HG02571 (cell line): ENCODE measurements around the gene RHBDL1.

Experiments used
- ATAC-seq: cut with Tn5 transposase; IDR thresholded peaks from one replicate; pipeline ENCODE4 v1.9.1; 2021; ENCODE audit warnings: mild to moderate bottlenecking, moderate library complexity; ENCODE audit not compliant: unreplicated experiment

RHBDL1 gene

DNA sequence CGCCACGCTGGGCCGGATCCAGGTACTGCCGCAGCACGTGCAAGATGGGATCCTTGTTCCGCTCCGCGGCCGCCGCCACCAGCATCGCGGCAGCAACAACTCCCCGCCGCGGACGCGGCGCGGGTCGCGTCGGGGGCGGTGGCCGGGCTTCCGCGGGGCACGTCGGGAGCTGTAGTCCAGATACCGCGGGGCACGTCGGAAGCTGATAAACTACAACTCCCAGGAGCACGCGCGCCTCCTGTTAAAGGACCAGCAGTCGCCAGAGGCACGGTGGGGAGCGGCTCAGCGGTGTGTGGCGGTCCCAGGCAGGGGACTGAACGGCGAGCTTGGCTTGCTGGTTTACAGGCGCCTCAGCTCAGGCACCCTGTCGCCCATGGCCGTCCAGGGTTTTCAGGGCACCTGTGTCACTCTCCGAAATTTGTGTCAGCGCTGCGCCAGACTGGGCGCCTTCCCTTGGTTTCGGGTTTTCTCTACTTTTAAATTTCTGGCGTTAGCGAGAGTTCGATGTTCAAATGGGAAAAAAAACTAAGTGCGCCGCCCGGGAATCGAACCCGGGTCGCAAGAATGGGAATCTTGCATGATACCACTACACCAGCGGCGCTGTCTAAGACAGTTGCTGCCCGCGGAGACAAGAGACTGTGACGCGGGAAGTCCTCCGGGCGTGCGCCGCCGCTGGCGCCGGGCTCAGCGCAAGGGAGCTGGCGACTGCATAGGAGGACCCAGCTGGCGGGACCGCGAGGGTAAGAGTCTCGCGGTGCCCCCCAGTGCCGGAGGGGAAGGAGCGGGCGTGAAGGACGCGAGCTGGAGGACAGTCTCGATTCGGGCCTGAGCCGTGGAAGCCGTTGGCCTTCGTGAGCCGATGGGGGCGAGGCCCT lies 39.0 kb upstream of the RHBDL1 start, which contains the start of gene METTL26:
METTL26 (minus strand) TSS at position 100 of the 875 bp plus-strand sequence; CDS start at position 85, 15 bp downstream.
- peak; percentile 64 for ATAC-seq

DNA sequence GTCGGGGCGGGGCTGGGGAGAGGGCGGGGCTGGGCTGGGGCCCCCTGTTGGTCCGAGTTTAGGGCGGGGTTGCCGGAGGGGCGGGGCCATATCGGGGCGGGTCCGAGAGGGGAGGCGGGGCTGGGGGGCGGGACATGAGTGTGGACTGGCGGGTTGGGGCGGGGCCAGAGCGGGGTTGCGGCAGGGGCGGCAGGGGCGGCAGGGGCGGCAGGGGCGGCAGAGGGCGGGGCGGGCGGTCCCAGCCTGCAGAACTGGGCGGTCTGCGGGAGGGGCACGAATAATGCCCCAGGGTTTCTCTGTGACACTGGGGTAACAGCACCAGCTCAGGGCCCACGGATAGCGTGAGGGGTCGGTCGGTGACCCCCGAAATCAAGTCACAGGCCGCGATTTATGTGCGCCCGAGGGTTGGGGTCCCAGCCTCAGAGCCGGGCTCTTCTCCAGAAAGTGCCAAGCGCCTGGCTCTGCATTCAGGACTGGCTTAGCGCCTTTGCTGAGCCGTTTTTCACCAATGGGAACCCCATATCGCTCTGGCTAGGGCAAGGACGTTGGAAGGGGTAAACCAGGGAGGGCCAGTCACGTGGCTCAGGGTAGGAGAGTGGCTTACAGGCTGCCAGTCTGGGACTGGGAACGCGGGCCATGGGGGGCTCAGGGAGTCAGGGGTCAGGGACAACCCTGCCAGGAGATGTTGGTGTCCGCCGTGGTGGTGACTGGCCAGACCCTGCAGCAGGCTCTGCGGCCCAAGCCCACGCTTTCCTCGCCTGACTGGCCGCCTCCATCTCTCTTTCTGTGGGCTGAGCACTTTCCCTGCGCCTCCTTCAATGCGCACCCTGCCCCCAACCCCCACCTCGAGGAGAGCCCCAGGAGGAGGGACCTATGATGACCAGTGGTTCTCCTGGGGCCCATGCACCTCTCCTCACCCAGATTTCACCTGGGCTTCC lies 38.1 kb upstream of the RHBDL1 start:
- no peak for ATAC-seq

DNA sequence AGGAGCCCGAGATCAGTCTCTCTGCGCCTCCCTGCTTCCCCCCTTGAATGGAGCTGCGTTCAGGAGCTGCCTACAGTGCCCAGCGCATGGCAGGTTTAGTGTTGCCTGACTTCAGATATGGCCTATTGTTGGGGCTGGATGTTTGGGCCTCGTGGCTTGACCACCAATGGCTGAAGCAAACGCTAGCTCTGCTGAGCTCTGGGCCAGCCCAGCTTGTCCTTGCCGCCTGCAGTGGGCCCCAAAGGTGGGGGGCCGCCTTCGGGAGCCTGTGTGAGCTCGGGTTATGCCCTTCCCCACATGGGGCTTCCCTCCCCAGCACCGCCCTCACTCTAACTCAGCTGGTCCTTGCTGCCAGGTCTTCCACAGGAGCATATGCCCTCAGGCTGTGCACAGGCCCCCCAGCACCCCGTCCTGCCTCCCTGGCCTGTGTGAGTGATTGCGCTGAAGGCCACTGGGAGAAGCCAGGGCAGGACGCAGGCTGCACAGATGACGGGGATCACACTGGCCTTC lies 37.4 kb upstream of the RHBDL1 start:
- no peak for ATAC-seq

DNA sequence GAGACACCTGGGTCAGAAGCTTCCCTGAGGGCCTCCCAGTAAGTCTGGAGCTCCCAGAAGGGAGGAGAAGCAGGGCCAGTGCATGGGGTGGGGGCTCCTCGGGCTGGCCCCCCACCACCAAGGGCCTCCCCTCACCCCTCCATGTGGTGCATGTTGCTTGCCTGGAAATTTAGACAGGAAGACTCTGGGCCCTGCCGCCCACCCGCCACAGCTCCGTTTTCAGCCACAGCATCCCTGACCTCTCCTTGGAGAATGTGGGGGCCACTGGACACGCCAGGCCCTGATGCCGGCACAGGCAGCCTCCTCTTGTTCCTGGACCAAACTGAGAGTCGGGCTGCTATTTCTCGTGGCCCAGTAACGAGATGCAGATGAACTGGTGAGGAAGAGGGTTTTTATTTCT lies 36.6 kb upstream of the RHBDL1 start:
- no peak for ATAC-seq

DNA sequence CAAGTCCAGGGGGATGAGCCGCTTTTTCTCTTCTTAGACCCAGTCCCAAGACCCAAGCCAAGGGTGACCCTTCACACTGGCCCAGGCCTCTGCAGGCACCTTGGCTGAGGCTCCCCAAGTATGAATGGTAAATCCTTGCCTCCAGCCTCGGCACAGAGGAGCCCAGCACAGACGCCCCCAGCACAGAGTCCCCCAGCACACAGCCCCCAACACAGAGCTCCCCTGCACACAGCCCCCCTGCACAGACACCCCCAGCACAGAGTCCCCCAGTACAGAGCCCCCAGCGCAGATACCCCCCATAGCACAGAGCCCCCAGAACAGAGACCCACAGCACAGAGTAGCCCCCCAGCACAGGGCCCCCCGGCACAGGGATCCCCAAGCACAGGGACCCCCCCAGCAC lies 34.9 kb upstream of the RHBDL1 start:
- no peak for ATAC-seq

DNA sequence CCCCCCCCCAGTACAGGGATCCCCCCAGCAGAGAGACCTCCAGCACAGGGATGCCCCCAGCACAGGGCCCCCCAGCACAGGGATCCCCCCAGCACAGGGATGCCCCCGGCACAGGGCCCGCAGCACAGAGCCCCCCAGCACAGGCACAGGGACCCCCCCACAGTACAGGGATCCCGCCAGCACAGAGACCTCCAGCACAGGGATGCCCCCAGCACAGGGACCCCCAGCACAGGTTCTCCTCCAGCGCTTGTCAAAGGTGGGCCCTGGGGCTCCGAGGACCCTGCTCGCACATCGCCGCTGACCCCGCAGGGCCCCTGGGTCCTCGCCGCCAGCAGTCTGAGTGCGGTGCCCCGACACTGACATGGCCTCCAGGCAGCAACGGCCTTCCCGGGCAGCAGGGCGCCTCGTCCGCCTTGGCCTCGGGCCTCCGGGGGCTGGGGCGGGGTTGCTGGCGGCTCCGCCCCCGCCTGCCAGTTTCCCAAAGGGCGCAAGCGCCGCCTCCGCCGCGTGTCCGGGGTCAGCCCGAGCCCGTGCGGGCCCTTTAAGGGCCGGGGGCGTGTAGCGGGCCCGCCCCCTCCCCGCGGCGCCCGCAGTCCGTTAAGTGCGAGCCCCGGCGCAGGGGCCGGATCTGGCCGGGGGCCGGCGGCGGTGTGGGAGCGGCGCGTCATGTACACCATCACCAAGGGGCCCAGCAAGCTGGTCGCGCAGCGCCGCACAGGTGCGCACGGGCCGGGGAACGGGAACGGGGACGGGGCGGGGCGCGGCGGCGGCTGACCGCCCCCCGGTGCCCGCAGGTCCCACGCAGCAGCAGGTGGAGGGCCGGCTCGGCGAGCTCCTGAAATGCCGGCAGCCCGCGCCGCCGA lies 33.9 kb upstream of the RHBDL1 start, which contains the start of gene MCRIP2:
MCRIP2 (plus strand) TSS at position 503 of the 863 bp plus-strand sequence; CDS start at position 667, 164 bp downstream.
- ATAC-seq, result peak; percentile 46

DNA sequence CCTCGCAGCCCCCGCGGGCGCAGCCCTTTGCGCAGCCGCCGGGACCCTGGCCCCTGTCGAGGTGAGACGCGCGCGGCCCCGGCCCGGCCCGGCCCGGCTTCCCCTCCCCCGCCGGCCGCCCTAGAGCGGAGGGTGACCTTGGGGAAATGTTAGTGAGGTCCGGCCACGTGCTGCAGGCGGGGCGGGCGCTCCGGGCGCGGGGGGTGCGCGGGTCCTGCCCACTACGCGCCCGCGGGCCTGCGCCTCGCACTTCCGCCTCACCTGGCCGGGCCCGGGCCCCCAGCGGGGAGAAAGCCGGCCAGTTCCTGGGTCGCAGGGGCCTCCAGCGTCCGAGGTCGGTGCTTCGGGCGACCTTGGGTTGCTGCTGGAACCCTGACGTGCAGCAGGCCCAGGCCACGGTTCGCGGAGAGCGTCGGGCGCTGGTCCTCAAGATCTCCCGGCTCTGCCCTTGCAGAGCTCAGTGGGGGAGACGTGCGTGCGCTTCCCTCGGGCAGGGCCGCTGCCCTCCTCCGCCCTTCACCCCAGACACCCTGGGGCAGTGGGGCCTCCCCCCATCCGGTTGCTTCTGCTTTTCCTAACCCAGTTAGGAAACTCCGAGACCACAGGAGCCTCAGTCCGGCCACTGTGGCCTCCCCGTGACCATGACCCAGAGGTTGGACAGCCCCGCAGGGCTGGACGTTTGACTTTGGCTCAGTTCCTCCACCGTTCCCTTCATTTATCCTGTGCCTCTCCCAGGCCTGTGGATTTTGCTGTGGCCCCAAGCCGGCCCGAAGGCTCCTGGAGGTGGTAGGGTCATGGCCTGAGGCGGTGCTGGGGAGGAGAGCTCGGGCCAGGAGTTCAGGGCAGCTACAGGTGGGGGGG lies 33.1 kb upstream of the RHBDL1 start:
- ATAC-seq, result peak; percentile 33

DNA sequence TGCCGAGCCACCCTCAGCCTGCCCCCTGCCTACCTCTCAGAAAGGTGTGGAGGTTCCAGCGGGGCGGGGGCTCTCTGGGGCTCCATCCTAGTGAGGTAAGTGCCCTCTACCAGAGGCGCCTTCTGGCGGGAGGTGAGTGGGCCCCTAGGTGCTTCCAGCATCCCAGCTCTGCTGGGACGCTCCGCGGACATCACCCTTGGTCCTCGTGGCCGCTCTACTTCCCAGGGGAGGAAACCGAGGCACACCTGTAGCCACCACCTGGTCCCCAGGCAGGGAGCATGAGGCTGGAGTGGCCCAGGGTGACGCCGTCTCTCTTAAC lies 32.5 kb upstream of the RHBDL1 start:
- no peak for ATAC-seq

DNA sequence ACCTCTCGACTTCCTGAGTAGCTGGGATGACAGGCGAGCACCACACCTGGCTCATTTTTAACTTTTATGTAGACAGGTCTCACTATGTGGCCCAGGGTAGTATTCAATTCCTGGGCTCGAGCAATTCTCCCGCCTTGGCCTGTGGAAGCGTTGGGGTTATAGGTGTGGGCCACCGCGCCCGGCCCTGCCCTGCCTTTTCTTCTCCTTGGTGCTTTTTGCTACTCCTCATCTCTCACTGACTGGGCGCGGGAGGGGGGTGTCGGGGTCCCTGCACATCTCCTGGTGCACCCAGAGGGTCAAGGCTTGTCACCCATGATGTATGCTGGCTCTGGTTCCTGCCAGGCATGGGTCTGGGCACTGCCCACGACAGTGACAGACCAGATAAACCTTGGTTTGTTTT lies 30.9 kb upstream of the RHBDL1 start:
- no peak for ATAC-seq

DNA sequence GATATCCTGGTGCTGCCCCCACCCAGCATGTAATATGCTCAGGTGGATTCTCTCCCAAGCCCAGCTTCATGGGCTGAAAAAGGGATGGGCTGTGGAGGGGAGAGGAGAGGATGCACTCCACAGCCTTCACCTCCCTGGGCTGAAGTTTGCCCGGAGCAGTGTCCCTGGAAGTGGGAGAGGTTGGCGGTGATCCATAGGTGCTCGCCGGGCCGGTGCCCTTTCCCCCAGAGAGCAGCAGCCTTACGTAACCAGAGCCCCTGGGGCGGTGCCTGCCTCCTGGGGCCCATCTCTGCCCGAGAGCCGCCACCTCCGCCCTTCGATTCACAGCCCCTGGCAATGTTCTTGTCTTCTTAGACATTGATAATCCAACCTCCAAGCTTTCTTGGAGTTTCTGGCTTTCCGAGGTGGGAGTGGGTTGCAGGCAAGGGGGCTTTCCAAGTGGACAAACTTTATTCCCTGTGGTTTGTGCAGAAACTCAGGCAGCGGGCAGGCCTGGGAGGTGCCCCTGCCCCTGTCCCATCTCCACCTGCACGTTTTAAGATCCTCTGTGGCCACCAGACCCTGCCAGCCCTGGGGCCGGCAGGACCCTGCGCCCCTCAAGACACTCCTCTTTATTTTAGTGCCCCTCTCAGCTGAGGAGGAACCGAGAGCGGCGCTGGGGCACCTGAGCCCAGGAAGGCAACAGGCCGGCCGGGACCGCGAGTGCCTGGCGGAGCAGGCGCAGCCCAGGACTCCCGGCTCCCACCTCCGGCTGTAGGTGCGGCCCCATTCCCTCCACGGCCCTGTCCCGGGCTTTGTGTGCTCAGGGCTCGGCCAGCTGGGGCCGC lies 29.4 kb upstream of the RHBDL1 start:
- no peak for ATAC-seq

DNA sequence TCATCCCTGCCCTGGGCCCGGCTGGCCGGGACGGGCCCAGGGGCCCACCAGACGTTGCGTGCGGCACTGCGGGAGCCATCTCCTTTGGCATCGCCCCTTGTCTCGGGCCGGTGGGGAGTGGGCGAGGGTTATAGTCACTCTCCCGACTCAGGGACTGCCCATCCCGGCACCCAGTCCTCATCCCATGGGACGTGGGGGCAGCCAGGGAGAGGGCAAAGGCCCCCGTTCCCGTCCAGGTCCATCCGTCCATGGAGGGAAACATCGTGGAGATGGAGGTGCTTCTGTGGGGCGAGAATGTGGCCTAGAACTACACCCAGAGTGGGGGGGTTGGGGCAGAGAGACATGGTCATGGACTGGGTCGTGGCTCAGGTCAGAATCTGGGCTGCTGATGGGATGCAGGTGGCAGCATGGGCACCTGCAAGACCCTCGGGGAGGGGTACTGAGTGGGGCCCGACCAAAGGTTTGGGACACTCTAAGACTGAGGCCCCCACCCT lies 28.7 kb upstream of the RHBDL1 start:
- ATAC-seq, result no peak

DNA sequence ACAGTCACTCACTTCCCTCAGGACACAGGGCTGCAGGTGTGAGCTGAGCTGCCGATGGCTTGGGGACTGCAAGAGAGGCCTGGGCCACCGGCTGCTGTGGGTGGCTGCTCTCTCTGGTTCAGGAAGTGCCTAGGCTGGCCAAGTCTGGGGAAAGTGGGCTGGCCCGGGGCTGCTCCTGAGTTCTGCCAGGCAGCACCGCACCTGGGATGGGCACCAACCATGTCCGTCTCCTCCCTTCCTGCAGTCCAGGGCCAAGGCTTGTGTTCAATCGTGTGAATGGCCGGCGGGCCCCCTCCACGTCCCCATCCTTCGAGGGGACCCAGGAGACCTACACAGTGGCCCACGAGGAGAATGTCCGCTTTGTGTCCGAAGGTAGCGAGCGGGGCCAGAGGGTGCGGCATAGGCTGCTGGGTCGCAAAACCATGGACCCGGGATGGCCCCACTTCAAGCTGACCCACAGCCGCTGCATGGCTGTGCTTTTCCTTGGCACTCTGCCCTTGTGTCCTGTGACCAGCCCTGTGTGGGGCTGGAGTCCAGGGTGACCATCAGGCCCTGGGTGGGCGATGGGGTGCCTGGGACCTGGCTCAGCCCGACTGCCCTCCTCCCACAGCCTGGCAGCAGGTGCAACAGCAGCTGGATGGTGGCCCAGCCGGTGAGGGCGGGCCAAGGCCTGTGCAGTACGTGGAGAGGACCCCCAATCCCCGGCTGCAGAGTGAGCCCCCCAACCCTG lies 28.1 kb upstream of the RHBDL1 start:
- no peak for ATAC-seq

DNA sequence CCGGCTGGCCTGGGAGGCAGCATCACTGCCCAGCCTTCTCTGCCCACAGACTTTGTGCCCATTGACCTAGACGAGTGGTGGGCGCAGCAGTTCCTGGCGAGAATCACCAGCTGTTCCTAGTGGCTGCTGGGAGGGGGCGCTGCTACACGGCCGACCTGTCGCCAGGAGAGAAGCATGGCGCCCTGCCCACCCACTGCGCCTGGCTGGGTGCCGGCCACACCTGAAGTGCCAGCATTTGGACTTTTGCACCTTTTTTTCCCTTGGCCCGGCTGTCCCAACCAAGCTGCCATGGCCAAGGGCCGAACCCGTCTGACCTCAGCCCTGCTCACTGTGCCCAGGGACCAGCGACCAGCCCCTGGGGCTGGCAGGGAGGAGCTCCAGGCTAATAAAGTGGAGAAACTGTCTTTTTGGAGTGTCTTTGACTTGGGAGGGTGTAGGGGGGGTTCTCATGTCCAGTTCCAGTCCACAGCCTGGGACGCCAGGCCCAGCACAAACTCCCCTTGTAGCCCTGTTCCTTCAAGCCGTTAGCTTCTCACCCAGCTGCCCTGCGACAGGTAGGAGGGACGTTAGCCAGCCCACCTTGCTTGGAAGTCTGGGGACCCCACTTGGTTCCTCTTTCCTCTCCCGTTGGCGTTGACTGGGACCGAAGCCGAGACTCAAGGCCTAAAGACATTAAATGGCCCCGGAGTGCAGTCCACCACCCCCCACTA lies 27.2 kb upstream of the RHBDL1 start:
- no peak for ATAC-seq

DNA sequence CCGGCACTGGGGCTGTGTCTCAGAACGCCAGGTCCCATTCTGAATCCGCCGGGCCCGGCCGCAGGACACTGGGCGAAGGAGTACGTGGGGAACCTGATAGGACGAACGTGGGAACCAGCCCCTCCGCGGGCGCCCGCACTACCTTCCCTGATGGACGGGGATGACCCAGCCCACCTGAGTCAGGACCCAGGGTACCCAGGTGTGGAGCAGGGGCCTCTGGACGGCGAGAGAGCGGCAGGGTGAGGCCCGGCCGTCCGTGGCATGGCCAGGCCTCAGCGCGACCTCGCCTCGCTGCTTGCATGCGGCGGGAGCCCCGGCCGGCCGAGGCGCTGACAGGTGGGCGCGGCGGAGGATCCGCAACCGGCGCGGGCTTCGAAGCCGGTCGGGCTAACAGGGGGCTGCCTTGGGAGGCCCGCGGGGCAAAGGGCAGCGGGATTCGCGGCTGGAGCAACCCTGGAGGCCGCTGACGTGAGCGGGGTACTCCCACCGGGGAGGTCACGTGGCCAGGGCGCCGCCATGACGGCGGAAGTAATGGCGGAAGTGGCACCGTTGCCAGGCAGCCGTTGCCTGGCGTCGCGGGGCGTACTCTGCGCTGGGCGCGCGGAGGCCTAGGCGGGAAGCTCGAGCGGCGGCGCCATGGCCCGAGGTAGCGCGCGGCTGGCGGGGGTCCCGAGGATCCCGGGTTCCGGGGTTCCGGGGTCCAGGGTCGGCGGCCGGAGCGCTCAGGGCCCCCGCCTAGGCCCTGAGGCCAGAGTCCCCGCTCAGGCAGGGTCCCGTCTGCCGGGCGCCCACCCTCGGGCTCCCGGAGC lies 26.5 kb upstream of the RHBDL1 start, which contains the start of gene WDR90:
WDR90 (plus strand) TSS at position 585 of the 809 bp plus-strand sequence; CDS start at position 637, 52 bp downstream.
- peak; percentile 77 for ATAC-seq

DNA sequence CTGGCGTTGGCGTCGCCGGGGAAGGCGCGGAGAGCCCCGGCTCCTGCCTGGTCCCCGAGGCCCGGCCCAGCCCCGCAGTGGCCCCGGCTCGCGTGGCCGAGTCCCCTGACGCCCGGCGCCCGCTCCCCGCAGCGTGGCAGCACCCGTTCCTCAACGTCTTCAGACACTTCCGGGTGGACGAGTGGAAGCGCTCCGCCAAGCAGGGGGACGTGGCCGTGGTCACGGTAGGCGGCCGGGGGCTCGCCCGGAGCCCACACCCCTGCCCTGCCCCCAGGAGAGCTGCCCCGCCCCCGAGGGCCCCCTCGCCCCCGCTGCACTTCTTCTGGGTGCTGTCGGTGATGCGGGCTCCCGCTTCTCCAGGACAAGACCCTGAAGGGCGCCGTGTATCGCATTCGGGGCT lies 25.8 kb upstream of the RHBDL1 start:
- ATAC-seq, result peak; percentile 6

DNA sequence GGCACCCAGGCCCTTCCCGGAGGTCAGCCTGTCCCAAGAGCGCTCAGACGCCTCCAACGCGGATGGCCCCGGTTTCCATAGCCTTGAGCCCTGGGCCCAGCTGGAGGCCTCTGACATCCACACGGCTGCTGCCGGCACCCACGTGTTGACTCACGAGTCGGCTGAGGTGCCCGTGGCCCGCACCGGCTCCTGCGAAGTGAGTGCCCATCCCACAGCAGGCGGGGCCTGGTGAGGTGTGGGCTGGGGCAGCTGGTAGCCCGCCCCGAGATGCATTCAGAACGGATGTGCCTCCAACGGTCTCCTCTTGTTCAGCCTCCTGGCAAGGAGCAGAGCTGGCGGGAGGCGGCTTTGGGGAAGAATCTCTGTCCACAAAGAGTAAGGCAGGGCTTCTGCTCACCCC lies 23.6 kb upstream of the RHBDL1 start:
- ATAC-seq, result no peak
